ENCODE measurements around the gene CBFA2T2. TPM values are rescaled to one million over a fixed set of nuclear protein-coding genes. Genes with fewer than 3 reads are reported as not detected.

The CBFA2T2 gene
- total RNA-seq, 3 donors from 2014 or later: 6.6 to 7.9 (median 7.5) TPM

DNA sequence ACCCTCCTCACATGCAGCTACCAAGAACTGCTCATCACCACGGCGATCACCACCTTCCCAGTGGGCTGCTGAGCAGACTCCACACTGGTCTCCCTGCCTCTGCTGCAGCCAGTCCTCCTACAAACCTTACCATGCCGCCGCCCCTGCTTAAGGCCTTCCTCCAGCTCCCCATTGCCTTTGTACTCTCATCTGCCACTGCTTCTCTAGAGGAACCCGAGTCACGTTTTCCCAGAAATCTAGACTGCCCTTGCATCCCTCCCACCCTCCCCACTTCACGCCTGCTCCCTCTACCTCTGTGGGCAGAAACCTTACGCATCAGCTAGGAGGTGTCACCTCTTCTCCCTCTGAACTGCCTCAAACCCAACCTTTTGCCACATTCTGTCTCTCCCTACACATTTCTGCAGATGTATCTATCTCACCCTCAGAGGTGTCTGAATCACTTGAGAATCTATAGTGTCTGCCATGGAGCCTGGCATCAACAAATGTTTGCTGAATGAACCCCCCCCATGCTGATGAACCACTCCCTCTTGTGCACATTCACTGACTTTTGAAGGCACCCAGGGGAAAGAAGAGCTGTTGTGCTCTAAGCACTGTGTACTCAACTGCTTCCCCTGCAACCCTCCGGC lies 191.9 kb downstream of the CBFA2T2 start:
- Mint-ChIP-seq H3K27me3 (ENCODE audit: low read depth) (no peaks in the 10 kb centered on the region), H3K36me3 (ENCODE audit: insufficient read depth) (no peaks in the 10 kb centered on the region), H3K9me3 (no peaks in the 10 kb centered on the region), H3K4me1 (ENCODE audit: low read depth) (peaks cover 44% of the 10 kb centered on the region), H3K4me3 (no peak overlapping the region)
- DNase-seq (no peak), ATAC-seq (no peak)

DNA sequence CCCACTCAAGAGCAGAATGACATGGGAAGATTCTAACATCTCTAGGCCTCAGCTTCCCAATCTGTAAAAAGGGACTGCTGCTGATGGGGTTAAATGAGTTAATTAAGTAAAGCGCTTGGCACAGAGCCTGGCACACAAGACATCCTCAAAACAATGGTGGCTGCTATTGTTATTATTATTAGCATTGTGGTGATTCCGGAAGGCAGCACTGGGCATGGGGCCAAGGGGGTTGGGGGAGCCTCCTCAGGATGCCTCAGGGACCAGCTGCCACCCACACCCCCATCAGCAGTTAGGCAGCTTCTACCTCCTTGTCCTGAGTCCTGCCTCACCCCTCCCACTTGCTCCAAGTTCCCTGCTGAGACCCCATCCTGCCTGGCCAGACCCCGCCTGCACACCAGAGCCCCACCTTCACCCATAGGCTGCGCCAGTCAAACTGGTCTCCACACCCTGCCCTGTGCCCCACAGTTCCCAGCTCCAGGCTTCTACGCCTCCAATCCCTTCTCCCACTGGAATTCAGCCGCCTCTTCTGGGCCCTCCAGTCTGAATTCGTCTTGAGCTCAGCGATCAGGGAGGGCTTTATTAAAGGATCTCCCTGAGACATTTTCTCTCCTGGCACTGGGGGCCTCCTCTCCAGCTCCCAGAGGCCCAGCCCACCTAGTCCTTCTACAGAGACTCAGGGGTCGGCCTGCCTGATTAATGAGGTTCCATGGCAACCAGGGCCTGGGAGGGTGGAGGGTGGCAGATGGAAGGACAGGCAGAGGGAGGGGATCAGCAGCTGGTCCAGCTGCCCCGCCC lies 194.8 kb downstream of the CBFA2T2 start:
- DNase-seq (no peak), ATAC-seq (no peak)
- peak overlapping the region; percentile 87 for H3K4me3 Mint-ChIP-seq
- H3K36me3 Mint-ChIP-seq (ENCODE audit: insufficient read depth): no peaks in the 10 kb centered on the region
- H3K27me3 Mint-ChIP-seq (ENCODE audit: low read depth): no peaks in the 10 kb centered on the region
- peaks cover 43% of the 10 kb centered on the region for H3K4me1 Mint-ChIP-seq (ENCODE audit: low read depth)
- no peaks in the 10 kb centered on the region for H3K9me3 Mint-ChIP-seq

- no peaks in the 10 kb centered on the region for H3K9me3 Mint-ChIP-seq
- no peaks in the 10 kb centered on the region for H3K27me3 Mint-ChIP-seq (ENCODE audit: low read depth)
- H3K36me3 Mint-ChIP-seq (ENCODE audit: insufficient read depth): no peaks in the 10 kb centered on the region
- ATAC-seq: peak; percentile 62 to 70
- no peak for DNase-seq
- peaks cover 47% of the 10 kb centered on the region for H3K4me1 Mint-ChIP-seq (ENCODE audit: low read depth)
- H3K4me3 Mint-ChIP-seq: peak overlapping the region; percentile 87
Measured at GRCh38 chr20:33685328-33686099, 195.6 kb downstream of the CBFA2T2 start.

GRCh38 chr20:33686100-33686983 lies 196.4 kb downstream of the CBFA2T2 start, which contains the start of gene E2F1:
Gene E2F1, minus strand, starts transcription at chr20:33686385. Its CDS starts 121 bp downstream, at chr20:33686264.
- Mint-ChIP-seq H3K27me3 (ENCODE audit: low read depth) (no peaks in the 10 kb centered on the region), H3K36me3 (ENCODE audit: insufficient read depth) (no peaks in the 10 kb centered on the region), H3K4me1 (ENCODE audit: low read depth) (peaks cover 45% of the 10 kb centered on the region), H3K4me3 (peak within 1 kb of the TSS; percentile 87), H3K9me3 (no peaks in the 10 kb centered on the region)
- DNase-seq (peak; percentile 91), ATAC-seq (peak; percentile 87 to 90)

DNA sequence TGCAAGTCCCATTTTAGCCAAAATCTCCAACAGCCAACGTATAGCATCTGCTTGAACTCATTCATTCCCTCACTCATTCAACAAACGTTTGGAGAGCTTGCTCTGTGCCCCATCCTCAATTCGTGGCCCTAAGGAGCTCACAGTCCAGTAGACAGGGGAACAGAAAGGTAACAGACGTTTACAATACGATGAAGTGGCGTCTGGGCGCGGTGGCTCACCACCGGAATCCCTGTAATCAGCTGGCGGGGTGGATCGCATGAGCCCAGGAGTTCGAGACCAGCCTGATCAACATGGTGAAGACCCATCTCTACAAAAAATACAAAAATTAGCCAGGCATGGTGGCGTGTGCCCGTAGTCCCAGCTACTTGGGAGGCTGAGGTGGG lies 197.1 kb downstream of the CBFA2T2 start:
- ATAC-seq (no peak), DNase-seq (no peak)
- Mint-ChIP-seq H3K36me3 (ENCODE audit: insufficient read depth) (no peaks in the 10 kb centered on the region), H3K4me1 (ENCODE audit: low read depth) (peaks cover 41% of the 10 kb centered on the region), H3K9me3 (no peaks in the 10 kb centered on the region), H3K27me3 (ENCODE audit: low read depth) (no peaks in the 10 kb centered on the region), H3K4me3 (peak overlapping the region; percentile 79)

DNA sequence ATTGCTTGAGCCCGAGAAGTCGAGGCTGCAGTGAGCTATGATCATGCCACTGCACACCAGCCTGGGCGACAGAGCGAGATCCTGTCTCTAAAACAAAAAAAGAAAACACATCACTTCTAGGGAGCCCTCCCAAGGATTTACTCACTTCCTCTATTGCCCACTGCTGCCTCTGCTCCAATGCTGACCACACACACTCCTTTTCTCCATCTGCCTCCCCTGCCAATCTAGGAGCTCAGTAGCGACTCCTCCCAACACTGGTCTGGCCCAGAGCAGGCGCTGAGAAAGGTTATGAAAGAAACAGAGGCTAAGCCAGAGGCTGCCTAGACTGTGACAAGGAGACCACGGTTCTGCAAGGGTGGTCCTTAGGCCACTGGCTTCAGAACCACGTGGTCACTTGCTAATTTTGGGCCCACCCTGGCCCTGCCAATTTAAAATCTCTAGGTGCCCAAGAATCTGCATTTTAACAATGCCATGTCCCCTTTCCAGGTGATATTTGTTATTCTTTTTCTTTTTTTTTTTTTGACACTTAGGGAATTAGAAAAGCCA lies 197.5 kb downstream of the CBFA2T2 start:
- no peak for ATAC-seq

DNA sequence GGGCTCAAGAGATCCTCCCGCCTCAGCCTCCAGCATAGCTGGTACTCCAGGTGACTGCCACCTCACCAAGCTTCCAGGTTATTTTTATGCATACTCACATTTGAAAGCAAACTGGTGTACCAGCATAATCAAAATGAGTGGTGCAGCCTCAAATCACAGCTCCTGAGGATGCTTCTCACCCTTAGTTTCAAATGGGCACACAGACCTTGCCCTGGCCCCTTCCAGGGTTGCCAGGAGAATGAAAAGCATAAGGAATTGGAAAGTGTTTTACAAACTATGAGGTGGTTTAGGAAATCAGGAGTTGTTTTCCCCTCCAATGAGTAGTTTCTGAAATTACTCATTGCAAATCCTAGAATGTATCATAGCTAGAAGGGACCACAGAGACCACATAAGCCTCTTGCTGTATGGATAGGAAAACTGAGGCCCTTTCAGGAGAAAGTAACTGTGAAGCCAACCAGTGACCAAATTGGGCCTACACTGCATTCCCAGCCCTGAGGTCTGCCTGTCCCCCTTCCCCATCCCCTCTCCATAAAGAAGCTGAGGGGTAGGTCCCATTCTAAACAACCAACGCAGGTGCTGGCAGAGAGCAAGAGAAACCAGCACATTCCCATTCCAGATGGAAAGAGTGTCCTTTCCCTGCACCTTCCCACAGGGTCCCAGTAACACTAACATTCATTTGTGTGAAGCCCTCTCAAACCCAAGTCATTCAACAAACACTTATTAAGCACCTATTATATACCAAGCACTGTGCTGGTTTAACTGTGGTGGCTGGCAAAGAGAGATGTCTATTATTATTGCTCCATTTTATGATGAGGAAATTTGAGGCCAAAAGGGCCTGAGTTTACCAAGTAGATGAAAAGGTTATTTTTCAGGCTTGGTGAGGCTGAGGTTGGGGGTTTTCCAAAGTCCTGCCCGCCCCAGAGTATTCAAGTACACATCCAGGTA lies 198.4 kb downstream of the CBFA2T2 start:
- DNase-seq: no peak

More for the DNA sequence above, 197.5 kb downstream of the CBFA2T2 start:
- H3K36me3 Mint-ChIP-seq (ENCODE audit: insufficient read depth): no peaks in the 10 kb centered on the region
- no peaks in the 10 kb centered on the region for H3K27me3 Mint-ChIP-seq (ENCODE audit: low read depth)
- H3K4me1 Mint-ChIP-seq (ENCODE audit: low read depth): peaks cover 40% of the 10 kb centered on the region
- no peak for DNase-seq
- peak overlapping the region; percentile 79 for H3K4me3 Mint-ChIP-seq
- H3K9me3 Mint-ChIP-seq: no peaks in the 10 kb centered on the region

GRCh38 chr20:33688938-33689424 lies 199.1 kb downstream of the CBFA2T2 start:
- no peaks in the 10 kb centered on the region for H3K27me3 Mint-ChIP-seq (ENCODE audit: low read depth)
- no peaks in the 10 kb centered on the region for H3K36me3 Mint-ChIP-seq (ENCODE audit: insufficient read depth)
- no peak overlapping the region for H3K4me3 Mint-ChIP-seq
- peaks cover 40% of the 10 kb centered on the region for H3K4me1 Mint-ChIP-seq (ENCODE audit: low read depth)
- ATAC-seq (no peak), DNase-seq (no peak)
- H3K9me3 Mint-ChIP-seq: no peaks in the 10 kb centered on the region

More for the DNA sequence above, 198.4 kb downstream of the CBFA2T2 start:
- Mint-ChIP-seq H3K9me3 (no peaks in the 10 kb centered on the region), H3K4me3 (no peak overlapping the region), H3K36me3 (ENCODE audit: insufficient read depth) (no peaks in the 10 kb centered on the region), H3K4me1 (ENCODE audit: low read depth) (peaks cover 40% of the 10 kb centered on the region), H3K27me3 (ENCODE audit: low read depth) (no peaks in the 10 kb centered on the region)
- no peak for ATAC-seq

DNA sequence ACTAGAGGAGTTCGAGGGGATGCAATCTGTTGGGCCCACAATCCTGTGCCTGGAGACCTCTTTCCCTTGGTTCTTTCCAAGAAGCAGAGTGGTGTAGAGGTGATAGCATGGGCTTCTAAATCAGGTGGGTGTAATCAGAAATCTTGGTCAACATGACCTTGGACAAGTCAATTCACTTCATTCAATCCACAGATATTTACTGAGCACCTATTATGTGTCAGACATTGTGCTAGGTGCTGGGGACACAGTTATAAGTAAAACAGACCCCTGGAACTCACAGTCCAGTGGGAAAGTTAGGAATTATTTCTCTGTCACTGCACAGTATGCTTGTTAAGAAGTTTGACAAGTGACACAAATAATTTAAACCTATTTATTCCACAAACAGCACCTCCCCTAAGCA lies 199.6 kb downstream of the CBFA2T2 start:
- H3K9me3 Mint-ChIP-seq: no peaks in the 10 kb centered on the region
- H3K4me3 Mint-ChIP-seq: no peak overlapping the region

GRCh38 chr20:33689973-33690372 lies 200.1 kb downstream of the CBFA2T2 start:
- Mint-ChIP-seq H3K36me3 (ENCODE audit: insufficient read depth) (no peaks in the 10 kb centered on the region), H3K4me3 (peak overlapping the region; percentile 17), H3K27me3 (ENCODE audit: low read depth) (no peaks in the 10 kb centered on the region), H3K4me1 (ENCODE audit: low read depth) (peaks cover 36% of the 10 kb centered on the region), H3K9me3 (no peaks in the 10 kb centered on the region)
- DNase-seq (peak; percentile 47), ATAC-seq (peak; percentile 16 to 18)

More for the DNA sequence above, 199.6 kb downstream of the CBFA2T2 start:
- no peak for ATAC-seq
- DNase-seq: no peak
- no peaks in the 10 kb centered on the region for H3K36me3 Mint-ChIP-seq (ENCODE audit: insufficient read depth)
- no peaks in the 10 kb centered on the region for H3K27me3 Mint-ChIP-seq (ENCODE audit: low read depth)
- H3K4me1 Mint-ChIP-seq (ENCODE audit: low read depth): peaks cover 40% of the 10 kb centered on the region

DNA sequence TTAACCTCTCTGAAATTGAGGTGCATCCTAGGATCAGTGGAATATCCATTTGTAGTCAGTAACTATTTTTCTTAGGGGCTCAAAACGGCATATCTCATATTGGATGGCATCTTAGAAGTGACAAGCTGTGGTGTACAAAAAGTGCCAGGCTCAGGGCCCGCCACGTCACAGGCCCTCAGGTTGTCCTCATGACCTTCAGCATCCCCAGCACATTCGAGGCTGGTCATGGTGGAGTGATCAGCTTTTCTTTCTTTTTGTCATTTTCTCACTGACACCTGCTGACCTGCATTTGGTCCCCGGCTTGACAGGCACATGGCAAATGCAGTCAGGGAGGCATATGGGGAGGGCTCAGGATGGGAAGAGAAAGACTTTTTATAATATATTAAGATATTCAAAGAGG lies 203.4 kb downstream of the CBFA2T2 start:
- H3K4me3 Mint-ChIP-seq: no peak overlapping the region
- ATAC-seq (no peak), DNase-seq (no peak)
- H3K4me1 Mint-ChIP-seq (ENCODE audit: low read depth): peaks cover 20% of the 10 kb centered on the region
- H3K9me3 Mint-ChIP-seq: no peaks in the 10 kb centered on the region
- no peaks in the 10 kb centered on the region for H3K36me3 Mint-ChIP-seq (ENCODE audit: insufficient read depth)
- H3K27me3 Mint-ChIP-seq (ENCODE audit: low read depth): no peaks in the 10 kb centered on the region

- DNase-seq: no peak
- Mint-ChIP-seq H3K36me3 (ENCODE audit: insufficient read depth) (no peaks in the 10 kb centered on the region), H3K4me3 (no peak overlapping the region), H3K4me1 (ENCODE audit: low read depth) (peaks cover 13% of the 10 kb centered on the region), H3K9me3 (no peaks in the 10 kb centered on the region), H3K27me3 (ENCODE audit: low read depth) (no peaks in the 10 kb centered on the region)
- no peak for ATAC-seq
Measured at GRCh38 chr20:33693741-33694638, 204.1 kb downstream of the CBFA2T2 start.

All from activated T-cell treated with anti-CD3 and anti-CD28 coated beads, Interleukin-2, amount 50 U/mL, for 4 hours (primary cell).